ENCODE measurements around the gene CLECL1.

The CLECL1 gene

GRCh38 chr12:9756170-9756569, 23.3 kb upstream of the CLECL1 start:
- H3K4me3 Mint-ChIP-seq = peak overlapping the region; percentile 97

DNA sequence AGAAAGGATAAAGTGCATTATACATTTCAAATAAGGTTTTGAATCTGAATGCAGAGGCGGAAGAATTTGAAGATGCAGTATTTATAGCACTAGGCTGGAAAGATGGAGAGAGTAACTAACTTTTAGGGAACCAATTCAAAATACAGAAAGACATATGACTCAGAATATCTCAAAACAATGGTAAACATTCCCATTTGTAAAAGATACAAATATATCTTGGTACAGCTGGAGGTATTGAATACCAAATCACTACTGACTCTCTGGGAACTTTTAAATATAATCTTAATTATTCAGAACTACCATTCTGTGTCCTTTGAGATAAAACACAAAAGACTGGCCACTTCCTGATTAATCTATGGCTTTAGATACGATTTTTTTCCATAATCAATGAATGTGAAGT, 22.7 kb upstream of the CLECL1 start:
- H3K36me3 Mint-ChIP-seq (ENCODE audit: low read depth) = peaks cover 68% of the 10 kb centered on the region
- H3K9me3 Mint-ChIP-seq = no peaks in the 10 kb centered on the region
- no peaks in the 10 kb centered on the region for H3K27me3 Mint-ChIP-seq (ENCODE audit: low read depth)
- H3K4me1 Mint-ChIP-seq (ENCODE audit: low read depth) = peaks cover 53% of the 10 kb centered on the region
- H3K4me3 Mint-ChIP-seq = peak overlapping the region; percentile 79
- peak overlapping the region; percentile 49 for H3K27ac Mint-ChIP-seq

More at GRCh38 chr12:9756170-9756569, 23.3 kb upstream of the CLECL1 start:
- no peaks in the 10 kb centered on the region for H3K27me3 Mint-ChIP-seq (ENCODE audit: low read depth)
- peaks cover 54% of the 10 kb centered on the region for H3K4me1 Mint-ChIP-seq (ENCODE audit: low read depth)
- H3K9me3 Mint-ChIP-seq = no peaks in the 10 kb centered on the region
- peaks cover 68% of the 10 kb centered on the region for H3K36me3 Mint-ChIP-seq (ENCODE audit: low read depth)
- peak overlapping the region; percentile 81 for H3K27ac Mint-ChIP-seq

DNA sequence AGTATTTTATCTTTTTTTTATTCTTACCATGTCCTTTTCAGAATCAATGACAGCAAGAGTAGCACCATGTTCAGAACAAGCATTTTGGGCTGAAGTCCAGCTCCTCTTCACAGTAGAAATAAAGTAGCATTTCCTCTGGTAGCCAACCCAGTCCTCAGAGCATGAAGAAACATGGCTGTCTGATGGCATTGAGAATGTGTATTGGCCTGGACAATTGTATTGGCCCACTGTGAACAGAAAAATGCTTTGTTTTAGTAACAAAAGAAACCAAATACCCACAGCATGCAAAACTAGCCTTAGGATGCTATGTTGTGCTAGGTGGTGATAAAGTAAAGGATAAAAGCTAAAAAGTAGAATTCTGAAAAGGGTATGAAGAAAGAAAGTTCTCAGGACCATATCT, 22.1 kb upstream of the CLECL1 start:
- peak overlapping the region; percentile 79 for H3K4me3 Mint-ChIP-seq
- H3K4me1 Mint-ChIP-seq (ENCODE audit: low read depth) = peaks cover 57% of the 10 kb centered on the region

GRCh38 chr12:9754099-9754927, 21.4 kb upstream of the CLECL1 start:
- Mint-ChIP-seq H3K4me3 (peak overlapping the region; percentile 57), H3K4me1 (ENCODE audit: low read depth) (peaks cover 57% of the 10 kb centered on the region), H3K9me3 (no peaks in the 10 kb centered on the region)

More for the DNA sequence above, 22.1 kb upstream of the CLECL1 start:
- H3K9me3 Mint-ChIP-seq = no peaks in the 10 kb centered on the region
- H3K27me3 Mint-ChIP-seq (ENCODE audit: low read depth) = no peaks in the 10 kb centered on the region
- H3K27ac Mint-ChIP-seq = peak overlapping the region; percentile 49
- peaks cover 68% of the 10 kb centered on the region for H3K36me3 Mint-ChIP-seq (ENCODE audit: low read depth)

GRCh38 chr12:9753498-9753897, 20.6 kb upstream of the CLECL1 start:
- Mint-ChIP-seq H3K4me3 (peak overlapping the region; percentile 20), H3K27me3 (ENCODE audit: low read depth) (no peaks in the 10 kb centered on the region), H3K4me1 (ENCODE audit: low read depth) (peaks cover 58% of the 10 kb centered on the region), H3K9me3 (no peaks in the 10 kb centered on the region), H3K36me3 (ENCODE audit: low read depth) (peaks cover 58% of the 10 kb centered on the region), H3K27ac (peak overlapping the region; percentile 56)

More at GRCh38 chr12:9754099-9754927, 21.4 kb upstream of the CLECL1 start:
- Mint-ChIP-seq H3K36me3 (ENCODE audit: low read depth) (peaks cover 63% of the 10 kb centered on the region), H3K27me3 (ENCODE audit: low read depth) (no peaks in the 10 kb centered on the region), H3K27ac (peak overlapping the region; percentile 12)

GRCh38 chr12:9753073-9753472, 20.2 kb upstream of the CLECL1 start:
- Mint-ChIP-seq H3K4me1 (ENCODE audit: low read depth) (peaks cover 57% of the 10 kb centered on the region), H3K27ac (peak overlapping the region; percentile 26), H3K9me3 (no peaks in the 10 kb centered on the region), H3K36me3 (ENCODE audit: low read depth) (peaks cover 54% of the 10 kb centered on the region), H3K27me3 (ENCODE audit: low read depth) (no peaks in the 10 kb centered on the region), H3K4me3 (peak overlapping the region; percentile 21)

DNA sequence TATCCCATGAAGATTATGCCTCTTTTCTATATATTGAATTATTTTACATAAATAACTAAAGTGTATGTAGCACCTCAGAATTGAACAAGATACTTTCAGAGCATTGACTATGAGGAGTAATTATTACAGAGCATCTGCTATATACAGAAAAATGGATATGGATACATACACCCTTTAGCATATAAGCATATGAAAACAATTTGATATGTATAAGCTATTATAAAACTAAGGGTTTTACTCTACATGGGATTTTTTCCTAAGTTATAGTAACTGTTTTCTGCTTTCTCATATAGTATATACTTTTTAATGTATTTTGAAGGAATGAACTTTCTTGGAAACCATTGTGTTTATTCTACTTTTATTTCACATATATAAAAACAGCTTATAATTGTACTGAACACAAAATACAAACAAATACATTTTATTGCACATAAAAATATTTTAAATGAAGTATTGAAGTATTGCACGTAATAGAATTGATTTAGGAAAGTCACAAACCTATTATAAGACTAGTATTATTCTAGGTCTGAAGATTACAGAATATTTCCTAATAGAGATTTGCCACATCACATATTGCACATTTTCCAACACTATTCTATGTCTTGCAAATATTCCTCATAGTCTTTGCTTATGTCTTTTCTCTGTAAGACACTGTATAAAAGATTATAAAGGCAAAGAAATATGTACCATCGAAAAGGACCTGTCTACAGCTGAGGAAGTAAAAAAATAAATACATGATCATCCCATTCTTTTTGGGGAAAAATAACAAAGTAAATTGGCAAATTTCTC, 19.4 kb upstream of the CLECL1 start:
- H3K27me3 Mint-ChIP-seq (ENCODE audit: low read depth) = no peaks in the 10 kb centered on the region
- peaks cover 46% of the 10 kb centered on the region for H3K36me3 Mint-ChIP-seq (ENCODE audit: low read depth)
- peak overlapping the region; percentile 21 for H3K4me3 Mint-ChIP-seq
- H3K4me1 Mint-ChIP-seq (ENCODE audit: low read depth) = peaks cover 54% of the 10 kb centered on the region
- H3K9me3 Mint-ChIP-seq = no peaks in the 10 kb centered on the region
- peak overlapping the region; percentile 87 for H3K27ac Mint-ChIP-seq

GRCh38 chr12:9751204-9752144, 18.6 kb upstream of the CLECL1 start:
- Mint-ChIP-seq H3K27ac (peak overlapping the region; percentile 87), H3K9me3 (no peaks in the 10 kb centered on the region), H3K4me3 (peak overlapping the region; percentile 64), H3K27me3 (ENCODE audit: low read depth) (no peaks in the 10 kb centered on the region), H3K4me1 (ENCODE audit: low read depth) (peaks cover 52% of the 10 kb centered on the region), H3K36me3 (ENCODE audit: low read depth) (peaks cover 39% of the 10 kb centered on the region)

- H3K4me1 Mint-ChIP-seq (ENCODE audit: low read depth) = peaks cover 47% of the 10 kb centered on the region
- H3K9me3 Mint-ChIP-seq = no peaks in the 10 kb centered on the region
- no peaks in the 10 kb centered on the region for H3K27me3 Mint-ChIP-seq (ENCODE audit: low read depth)
- peak overlapping the region; percentile 53 for H3K4me3 Mint-ChIP-seq
- H3K27ac Mint-ChIP-seq = peak overlapping the region; percentile 69
- H3K36me3 Mint-ChIP-seq (ENCODE audit: low read depth) = peaks cover 35% of the 10 kb centered on the region
These were observed 17.6 kb upstream of the CLECL1 start for GRCh38 chr12:9750276-9751203.

DNA sequence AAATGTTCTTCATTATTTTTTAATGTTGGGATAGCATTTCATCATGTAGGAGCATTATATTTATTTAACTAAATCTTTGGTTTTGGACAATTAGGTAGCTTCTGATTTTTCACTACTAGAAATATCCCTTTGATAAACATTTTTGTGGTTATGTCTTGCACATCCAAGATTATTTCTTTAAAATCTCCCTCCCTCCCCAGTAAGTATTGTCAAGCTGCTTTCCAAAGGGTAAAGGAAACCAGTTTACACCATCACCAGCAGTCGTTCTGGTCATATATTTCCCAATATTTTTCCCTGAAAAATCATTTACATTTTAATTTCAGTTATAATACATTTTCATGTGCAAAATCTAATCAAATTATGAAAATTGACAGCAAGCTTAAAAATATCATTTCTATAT, 16.7 kb upstream of the CLECL1 start:
- peaks cover 42% of the 10 kb centered on the region for H3K4me1 Mint-ChIP-seq (ENCODE audit: low read depth)
- H3K9me3 Mint-ChIP-seq = no peaks in the 10 kb centered on the region
- no peak overlapping the region for H3K27ac Mint-ChIP-seq
- no peaks in the 10 kb centered on the region for H3K27me3 Mint-ChIP-seq (ENCODE audit: low read depth)
- H3K4me3 Mint-ChIP-seq = no peak overlapping the region
- peaks cover 31% of the 10 kb centered on the region for H3K36me3 Mint-ChIP-seq (ENCODE audit: low read depth)

DNA sequence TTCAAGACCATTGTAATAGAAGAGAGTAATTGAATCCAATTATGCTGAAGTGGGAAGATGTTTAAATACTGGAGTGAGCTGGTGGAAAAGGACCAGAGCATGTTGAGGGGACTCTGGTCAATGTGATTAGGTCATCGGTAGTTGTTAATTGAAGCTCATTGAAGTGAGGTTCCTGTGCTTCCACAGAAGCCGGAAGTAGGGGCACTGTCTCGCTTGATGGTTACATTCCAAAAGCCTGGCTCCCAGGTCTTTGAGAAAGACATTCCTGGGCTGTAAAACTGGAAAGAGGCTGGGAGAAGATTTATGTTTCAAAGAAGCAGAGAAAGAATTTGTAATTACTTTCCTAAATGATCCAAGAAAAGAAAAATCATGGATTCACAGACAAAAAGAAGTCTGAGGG, 12.3 kb upstream of the CLECL1 start:
- H3K9me3 Mint-ChIP-seq = peaks cover 6% of the 10 kb centered on the region

DNA sequence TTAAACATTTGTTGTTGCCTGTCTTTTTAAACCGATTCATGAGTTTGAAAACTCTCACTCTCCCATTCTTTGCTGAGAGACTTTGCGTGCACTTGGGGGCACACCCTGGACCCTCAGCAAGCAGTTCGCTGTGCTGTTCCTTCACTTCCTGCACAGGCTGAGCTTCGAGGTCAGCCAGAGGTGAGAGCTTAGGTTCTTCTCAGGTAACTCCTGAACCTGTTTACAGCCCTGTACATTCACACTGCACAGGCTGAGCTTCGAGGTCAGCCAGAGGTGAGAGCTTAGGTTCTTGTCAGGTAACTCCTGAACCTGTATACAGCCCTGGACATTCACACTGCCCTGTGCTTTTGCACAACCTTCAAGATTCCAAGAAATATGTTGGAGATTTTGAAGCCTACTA, 9.8 kb upstream of the CLECL1 start:
- peak overlapping the region; percentile 97 for H3K27ac Mint-ChIP-seq
- H3K4me3 Mint-ChIP-seq = peak overlapping the region; percentile 86
- no peaks in the 10 kb centered on the region for H3K27me3 Mint-ChIP-seq (ENCODE audit: low read depth)
- H3K36me3 Mint-ChIP-seq (ENCODE audit: low read depth) = peaks cover 18% of the 10 kb centered on the region
- H3K4me1 Mint-ChIP-seq (ENCODE audit: low read depth) = peaks cover 54% of the 10 kb centered on the region
- H3K9me3 Mint-ChIP-seq = peaks cover 14% of the 10 kb centered on the region

More for the DNA sequence above, 12.3 kb upstream of the CLECL1 start:
- peaks cover 41% of the 10 kb centered on the region for H3K4me1 Mint-ChIP-seq (ENCODE audit: low read depth)
- H3K27me3 Mint-ChIP-seq (ENCODE audit: low read depth) = no peaks in the 10 kb centered on the region
- no peak overlapping the region for H3K4me3 Mint-ChIP-seq
- no peak overlapping the region for H3K27ac Mint-ChIP-seq
- peaks cover 10% of the 10 kb centered on the region for H3K36me3 Mint-ChIP-seq (ENCODE audit: low read depth)

DNA sequence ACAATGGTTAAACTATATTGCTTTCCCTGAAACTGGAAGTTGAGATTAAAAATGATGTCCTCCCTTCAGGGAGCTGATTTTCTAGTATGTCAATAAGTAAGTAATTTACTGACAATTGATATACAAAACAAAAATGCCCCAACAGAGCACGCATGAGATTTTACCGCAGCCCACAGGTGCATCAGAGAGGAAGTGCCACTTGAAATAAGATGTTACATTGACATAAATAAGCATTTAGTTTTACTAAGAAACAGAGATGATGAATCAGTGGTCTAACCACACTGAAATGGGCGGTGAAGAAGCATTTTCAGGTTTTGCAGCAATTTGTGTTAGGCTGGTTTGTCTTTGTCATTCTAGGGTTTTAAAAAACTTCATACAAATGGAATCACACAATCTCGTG, 8.8 kb upstream of the CLECL1 start:
- H3K4me1 Mint-ChIP-seq (ENCODE audit: low read depth) = peaks cover 55% of the 10 kb centered on the region
- peak overlapping the region; percentile 97 for H3K27ac Mint-ChIP-seq
- no peaks in the 10 kb centered on the region for H3K27me3 Mint-ChIP-seq (ENCODE audit: low read depth)
- H3K4me3 Mint-ChIP-seq = peak overlapping the region; percentile 86
- H3K36me3 Mint-ChIP-seq (ENCODE audit: low read depth) = peaks cover 18% of the 10 kb centered on the region
- H3K9me3 Mint-ChIP-seq = peaks cover 14% of the 10 kb centered on the region

Measured in T-helper 1 cell treated with Interleukin-12 subunit alpha and Interleukin-12 subunit beta and Interleukin-4 antibody, amounts not matched to agents 30 μg/mL and 1 μg/mL, for 36 hours (primary cell).